ENCODE data around the gene NR2F6. TPM values are rescaled to one million over a fixed set of nuclear protein-coding genes. Genes with fewer than 3 reads are reported as not detected.
"Not testable (repeated sequence)": the region's sequence is repeated elsewhere in the genome, so short reads cannot be mapped to it uniquely, and the experiment has no call there.

NR2F6 gene
- total RNA-seq, 1 donor from 2014 or later, result 104 TPM

- DNase-seq (ENCODE audit: low read depth), result no peak
Measured at GRCh38 chr19:17213334-17213733, 32.4 kb downstream of the NR2F6 start.

GRCh38 chr19:17211547-17212446 lies 33.9 kb downstream of the NR2F6 start:
- DNase-seq (ENCODE audit: low read depth), result no peak

- DNase-seq (ENCODE audit: low read depth), result no peak
Measured at GRCh38 chr19:17210296-17210695, 35.4 kb downstream of the NR2F6 start.

- DNase-seq (ENCODE audit: low read depth), result no peak
Measured at GRCh38 chr19:17209126-17210036, 36.3 kb downstream of the NR2F6 start.

- DNase-seq (ENCODE audit: low read depth), result no peak
Measured at GRCh38 chr19:17206736-17207581, 38.8 kb downstream of the NR2F6 start.

GRCh38 chr19:17205237-17206140 lies 40.2 kb downstream of the NR2F6 start:
- peak; percentile 32 for DNase-seq (ENCODE audit: low read depth)

- DNase-seq (ENCODE audit: low read depth), result no peak
Measured at GRCh38 chr19:17202713-17203112, 43.0 kb downstream of the NR2F6 start.

- DNase-seq (ENCODE audit: low read depth), result no peak
Measured at GRCh38 chr19:17202249-17202648, 43.5 kb downstream of the NR2F6 start.

- no peak for DNase-seq (ENCODE audit: low read depth)
Measured at GRCh38 chr19:17200408-17201079, 45.2 kb downstream of the NR2F6 start.

GRCh38 chr19:17197666-17198065 lies 48.1 kb downstream of the NR2F6 start:
- DNase-seq (ENCODE audit: low read depth), result no peak

- no peak for DNase-seq (ENCODE audit: low read depth)
Measured at GRCh38 chr19:17196610-17197009, 49.1 kb downstream of the NR2F6 start.

- DNase-seq (ENCODE audit: low read depth), result no peak
Measured at GRCh38 chr19:17195106-17195505, 50.6 kb downstream of the NR2F6 start.

- no peak for DNase-seq (ENCODE audit: low read depth)
Measured at GRCh38 chr19:17194608-17195007, 51.1 kb downstream of the NR2F6 start.

GRCh38 chr19:17192751-17193150 lies 53.0 kb downstream of the NR2F6 start:
- no peak for DNase-seq (ENCODE audit: low read depth)

GRCh38 chr19:17191736-17192135 lies 54.0 kb downstream of the NR2F6 start:
- not testable (repeated sequence) for DNase-seq (ENCODE audit: low read depth)

- DNase-seq (ENCODE audit: low read depth), result no peak
Measured at GRCh38 chr19:17185590-17185989, 60.1 kb downstream of the NR2F6 start.

- no peak for DNase-seq (ENCODE audit: low read depth)
Measured at GRCh38 chr19:17184371-17184841, 61.3 kb downstream of the NR2F6 start.

- no peak for DNase-seq (ENCODE audit: low read depth)
Measured at GRCh38 chr19:17183858-17184321, 61.8 kb downstream of the NR2F6 start.

- no peak for DNase-seq (ENCODE audit: low read depth)
Measured at GRCh38 chr19:17183271-17183761, 62.4 kb downstream of the NR2F6 start.
